GM15510 (cell line): ENCODE results near the gene ZBTB14.

Experiments used
- POLR2A ChIP-seq: IDR thresholded peaks from 3 replicates; pipeline ENCODE4 v1.6.1; 2011; ENCODE audit warnings: borderline replicate concordance; ENCODE audit not compliant: insufficient read length; ENCODE audit errors: extremely low read depth

ZBTB14 gene

GRCh38 chr18:5298156-5298852 is 2.8 kb upstream of the ZBTB14 start:
- no peak for TF ChIP-seq POLR2A

GRCh38 chr18:5297597-5297996 is 2.1 kb upstream of the ZBTB14 start:
- TF ChIP-seq POLR2A, result no peak

- TF ChIP-seq POLR2A, result no peak
Observed at GRCh38 chr18:5296706-5297320, 1.3 kb upstream of the ZBTB14 start.

GRCh38 chr18:5295981-5296705 is 617 bp upstream of the ZBTB14 start:
- peak; percentile 76 for TF ChIP-seq POLR2A

- TF ChIP-seq POLR2A, result no peak
Observed at GRCh38 chr18:5294457-5295230, 882 bp downstream of the ZBTB14 start.

- TF ChIP-seq POLR2A, result no peak
Observed at GRCh38 chr18:5294113-5294456, 1.4 kb downstream of the ZBTB14 start.

- TF ChIP-seq POLR2A, result no peak
Observed at GRCh38 chr18:5288517-5288935, 7.0 kb downstream of the ZBTB14 start.

- no peak for TF ChIP-seq POLR2A
Observed at GRCh38 chr18:5287854-5288253, 7.7 kb downstream of the ZBTB14 start.

- TF ChIP-seq POLR2A, result no peak
Observed at GRCh38 chr18:5286525-5286924, 9.0 kb downstream of the ZBTB14 start.

GRCh38 chr18:5285326-5285725 is 10.2 kb downstream of the ZBTB14 start:
- TF ChIP-seq POLR2A, result no peak

GRCh38 chr18:5284808-5285207 is 10.7 kb downstream of the ZBTB14 start:
- no peak for TF ChIP-seq POLR2A

GRCh38 chr18:5282770-5283169 is 12.8 kb downstream of the ZBTB14 start:
- no peak for TF ChIP-seq POLR2A

- no peak for TF ChIP-seq POLR2A
Observed at GRCh38 chr18:5276947-5277346, 18.6 kb downstream of the ZBTB14 start.

GRCh38 chr18:5275872-5276271 is 19.7 kb downstream of the ZBTB14 start:
- TF ChIP-seq POLR2A, result no peak

GRCh38 chr18:5268874-5269273 is 26.7 kb downstream of the ZBTB14 start:
- no peak for TF ChIP-seq POLR2A
